Measurements from ENCODE around the gene LCP2.

LCP2 gene

GRCh38 chr5:170278611-170279458 lies 18.7 kb downstream of the LCP2 start:
- intact Hi-C loops (cut with DNase I): no loop called here
- peak in 1 of 10 donors; percentile 87 for DNase-seq

- intact Hi-C loops (cut with DNase I): no loop called here
Measured at GRCh38 chr5:170277867-170278281, 19.7 kb downstream of the LCP2 start.

GRCh38 chr5:170276140-170276539 lies 21.4 kb downstream of the LCP2 start:
- intact Hi-C loops (cut with DNase I): no loop called here
- DNase-seq: no peak

More at GRCh38 chr5:170277867-170278281, 19.7 kb downstream of the LCP2 start:
- no peak for DNase-seq

- DNase-seq: no peak
- intact Hi-C loops (cut with DNase I): no loop called here
Measured at GRCh38 chr5:170275376-170275994, 22.1 kb downstream of the LCP2 start.

GRCh38 chr5:170273968-170274710 lies 23.4 kb downstream of the LCP2 start:
- intact Hi-C loops (cut with DNase I): no loop called here
- peak in 3 of 10 donors; percentile 56 to 81 (median 78) for DNase-seq

GRCh38 chr5:170270293-170271069 lies 27.1 kb downstream of the LCP2 start:
- no peak for DNase-seq
- intact Hi-C loops (cut with DNase I): no loop called here

- intact Hi-C loops (cut with DNase I): loop anchor here (2.0 to 10.0 kb wide), 3 partner anchors 45 to 153 kb away; no protein-coding TSS in a partner anchor
- DNase-seq: no peak
Measured at GRCh38 chr5:170269579-170269978, 28.0 kb downstream of the LCP2 start.

GRCh38 chr5:170268884-170269283 lies 28.7 kb downstream of the LCP2 start:
- intact Hi-C loops (cut with DNase I): loop anchor here (2.0 to 10.0 kb wide), 3 partner anchors 46 to 154 kb away; no protein-coding TSS in a partner anchor
- DNase-seq: no peak

- intact Hi-C loops (cut with DNase I): loop anchor here (2.0 to 10.0 kb wide), 3 partner anchors 47 to 155 kb away; no protein-coding TSS in a partner anchor
- no peak for DNase-seq
Measured at GRCh38 chr5:170268153-170268689, 29.4 kb downstream of the LCP2 start.

GRCh38 chr5:170267431-170268152 lies 30.0 kb downstream of the LCP2 start:
- intact Hi-C loops (cut with DNase I): loop anchor here (1.0 to 10.0 kb wide), 4 partner anchors 44 to 155 kb away; no protein-coding TSS in a partner anchor
- peak; percentile 63 to 96 (median 82) for DNase-seq

- intact Hi-C loops (cut with DNase I): loop anchor here (1.0 to 10.0 kb wide), 3 partner anchors 43 to 81 kb away; no protein-coding TSS in a partner anchor
- DNase-seq: no peak
Measured at GRCh38 chr5:170266570-170267381, 30.8 kb downstream of the LCP2 start.

GRCh38 chr5:170265522-170265921 lies 32.1 kb downstream of the LCP2 start:
- intact Hi-C loops (cut with DNase I): loop anchor here (2.0 to 10.0 kb wide), 3 partner anchors 39 to 82 kb away; no protein-coding TSS in a partner anchor
- DNase-seq: peak; percentile 50 to 96 (median 68)

GRCh38 chr5:170263906-170264305 lies 33.7 kb downstream of the LCP2 start:
- no peak for DNase-seq
- intact Hi-C loops (cut with DNase I): loop anchor here (2.0 to 10.0 kb wide), 2 partner anchors 37 to 51 kb away; no protein-coding TSS in a partner anchor

GRCh38 chr5:170262061-170263045 lies 35.2 kb downstream of the LCP2 start:
- no peak for DNase-seq
- intact Hi-C loops (cut with DNase I): loop anchor here (10.0 kb wide), 1 partner anchor 52 kb away; no protein-coding TSS in a partner anchor

- no peak for DNase-seq
- intact Hi-C loops (cut with DNase I): loop anchor here (10.0 kb wide), 1 partner anchor 53 kb away; no protein-coding TSS in a partner anchor
Measured at GRCh38 chr5:170261528-170262043, 36.0 kb downstream of the LCP2 start.

GRCh38 chr5:170257370-170257769 lies 40.2 kb downstream of the LCP2 start:
- no peak for DNase-seq
- intact Hi-C loops (cut with DNase I): no loop called here
